Posterior vena cava (tissue), 2 donors: ENCODE data around the gene ADGRV1. TPM values are rescaled to one million over a fixed set of nuclear protein-coding genes. Genes with fewer than 3 reads are reported as not detected.
"Not testable (repeated sequence)": the region's sequence is repeated elsewhere in the genome, so short reads cannot be mapped to it uniquely, and the experiment has no call there.

ENCODE experiments used
- DNase-seq: peaks from one replicate; pipeline ENCODE4 v3.0.0-alpha.2; 2020; ENCODE audit warnings: low spot score
- intact Hi-C, 2 donors: fragments of 100-400 bp; cut with DNase I; formaldehyde crosslinking; loops; one replicate each; pipeline versions ENCODE4 v1.14.1 to v1.14.2; 2022 to 2023
- total RNA-seq, 2 donors: library from RNA; stranded (reverse); fragmentation: NEBNext Ultra II Directional; extraction: Animal tissue kit (Norgen Biotek cat#: 25700); gene quantifications; one replicate each; pipeline ENCODE4 v1.2.1, GENCODE V29; 2021
- donor health status: DM: yes; HTN: yes; CAD: no.
- donor health status: DM: yes; HTN: yes; CAD: no.

ADGRV1 gene
- total RNA-seq, 2 donors from 2014 or later = 0.19 TPM; not detected in 1

GRCh38 chr5:90689064-90689463 is 130.5 kb downstream of the ADGRV1 start:
- no peak for DNase-seq
- intact Hi-C loops = loop anchor here in 1 of 2 donors (10.0 kb wide), 1 partner anchor 1524 kb away; no protein-coding TSS in a partner anchor

- intact Hi-C loops = no loop called here
- no peak for DNase-seq
These were observed 131.7 kb downstream of the ADGRV1 start for GRCh38 chr5:90690307-90690706.

GRCh38 chr5:90691533-90691932 is 132.9 kb downstream of the ADGRV1 start:
- no peak for DNase-seq
- intact Hi-C loops = no loop called here

GRCh38 chr5:90696153-90696552 is 137.6 kb downstream of the ADGRV1 start:
- DNase-seq = no peak
- intact Hi-C loops = no loop called here

- intact Hi-C loops = no loop called here
- no peak for DNase-seq
These were observed 141.7 kb downstream of the ADGRV1 start for GRCh38 chr5:90700299-90700698.

- intact Hi-C loops = no loop called here
- no peak for DNase-seq
These were observed 145.3 kb downstream of the ADGRV1 start for GRCh38 chr5:90703932-90704331.

GRCh38 chr5:90707698-90708097 is 149.1 kb downstream of the ADGRV1 start:
- intact Hi-C loops = no loop called here
- no peak for DNase-seq

- no peak for DNase-seq
- intact Hi-C loops = loop anchor here in 1 of 2 donors (10.0 kb wide), 1 partner anchor 1465 kb away; no protein-coding TSS in a partner anchor
These were observed 150.9 kb downstream of the ADGRV1 start for GRCh38 chr5:90709323-90710155.

GRCh38 chr5:90718387-90718786 is 159.8 kb downstream of the ADGRV1 start:
- no peak for DNase-seq
- intact Hi-C loops = loop anchor here in 1 of 2 donors (10.0 kb wide), 1 partner anchor 1456 kb away; no protein-coding TSS in a partner anchor

- intact Hi-C loops = no loop called here
- DNase-seq = no peak
These were observed 181.0 kb downstream of the ADGRV1 start for GRCh38 chr5:90739567-90739966.

- intact Hi-C loops = no loop called here
- no peak for DNase-seq
These were observed 181.7 kb downstream of the ADGRV1 start for GRCh38 chr5:90740244-90740799.

GRCh38 chr5:90741022-90741564 is 182.5 kb downstream of the ADGRV1 start:
- DNase-seq = no peak

GRCh38 chr5:90746119-90746518 is 187.5 kb downstream of the ADGRV1 start:
- intact Hi-C loops = no loop called here
- DNase-seq = no peak

More at GRCh38 chr5:90741022-90741564, 182.5 kb downstream of the ADGRV1 start:
- intact Hi-C loops = no loop called here

- intact Hi-C loops = no loop called here
These were observed 188.6 kb downstream of the ADGRV1 start for GRCh38 chr5:90747175-90747574.

GRCh38 chr5:90747693-90748092 is 189.1 kb downstream of the ADGRV1 start:
- no peak for DNase-seq
- intact Hi-C loops = no loop called here

More at GRCh38 chr5:90747175-90747574, 188.6 kb downstream of the ADGRV1 start:
- no peak for DNase-seq

GRCh38 chr5:90759119-90759518 is 200.5 kb downstream of the ADGRV1 start:
- no peak for DNase-seq
- intact Hi-C loops = no loop called here

- intact Hi-C loops = no loop called here
- DNase-seq = no peak
These were observed 209.1 kb downstream of the ADGRV1 start for GRCh38 chr5:90767710-90768109.

GRCh38 chr5:90770006-90770541 is 211.5 kb downstream of the ADGRV1 start:
- DNase-seq, intact Hi-C loops: not testable (repeated sequence)

GRCh38 chr5:90777959-90778358 is 219.4 kb downstream of the ADGRV1 start:
- no peak for DNase-seq
- intact Hi-C loops = no loop called here
